ENCODE results near the gene ARMC6. TPM values are rescaled to one million over a fixed set of nuclear protein-coding genes. Genes with fewer than 3 reads are reported as not detected.

The ARMC6 gene
- total RNA-seq, 1 donor = 30.1 TPM

GRCh38 chr19:19042732-19043280 lies 9.4 kb downstream of the ARMC6 start:
- TF ChIP-seq CTCF (IDR thresholded peaks at IDR 0.05; ENCODE audit: insufficient read depth, low read length) = no peak
- DNase-seq (ENCODE audit: low read depth) = no peak
- no peak overlapping the region for H3K4me3 ChIP-seq (ENCODE audit: low read depth, low read length)

DNA sequence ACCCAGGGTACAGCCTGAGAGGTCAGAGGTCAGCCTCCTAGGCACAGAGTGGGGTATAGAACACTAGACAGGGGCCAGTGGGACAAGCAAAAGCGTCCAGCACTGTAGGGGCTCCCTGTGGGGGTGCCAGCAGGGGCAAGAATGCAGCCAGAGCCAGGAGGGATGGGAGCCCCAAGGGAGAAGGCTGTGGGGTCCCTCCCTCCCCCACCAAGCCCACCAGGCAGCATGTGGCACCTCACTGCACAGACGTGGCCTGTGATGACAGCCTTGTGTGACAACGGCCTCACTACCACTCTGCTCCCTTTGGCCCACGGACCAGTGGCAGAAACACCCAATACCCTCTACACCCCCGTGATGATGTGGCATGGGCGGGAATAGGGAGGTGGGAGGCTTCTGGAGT lies 10.1 kb downstream of the ARMC6 start:
- DNase-seq (ENCODE audit: low read depth) = no peak
- no peak overlapping the region for H3K4me3 ChIP-seq (ENCODE audit: low read depth, low read length)
- TF ChIP-seq CTCF (IDR thresholded peaks at IDR 0.05; ENCODE audit: insufficient read depth, low read length) = no peak

GRCh38 chr19:19043881-19044280 lies 10.5 kb downstream of the ARMC6 start:
- DNase-seq (ENCODE audit: low read depth) = no peak

GRCh38 chr19:19049406-19049805 lies 16.0 kb downstream of the ARMC6 start:
- no peak overlapping the region for H3K4me3 ChIP-seq (ENCODE audit: low read depth, low read length)
- no peak for DNase-seq (ENCODE audit: low read depth)
- no peak for TF ChIP-seq CTCF (IDR thresholded peaks at IDR 0.05; ENCODE audit: insufficient read depth, low read length)

More at GRCh38 chr19:19043881-19044280, 10.5 kb downstream of the ARMC6 start:
- H3K4me3 ChIP-seq (ENCODE audit: low read depth, low read length) = no peak overlapping the region
- no peak for TF ChIP-seq CTCF (IDR thresholded peaks at IDR 0.05; ENCODE audit: insufficient read depth, low read length)

DNA sequence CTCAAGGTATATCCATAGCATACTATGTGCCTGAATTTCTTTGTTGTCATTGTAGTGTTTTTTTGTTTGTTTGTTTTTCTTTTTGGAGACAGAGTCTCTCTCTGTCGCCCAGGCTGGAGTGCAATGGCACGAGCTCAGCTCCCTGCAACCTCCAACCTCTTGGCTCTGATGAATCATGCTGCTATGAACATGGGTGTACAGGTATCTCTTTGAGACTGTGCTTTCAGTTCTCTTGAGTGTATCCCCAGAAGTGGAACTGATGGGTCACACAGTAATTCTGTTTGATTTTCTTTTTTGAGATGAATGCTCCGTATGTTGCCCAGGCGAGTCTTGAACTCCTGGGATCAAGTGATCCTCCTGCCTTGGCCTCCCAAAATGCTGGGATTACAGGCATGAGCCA lies 16.7 kb downstream of the ARMC6 start:
- no peak for DNase-seq (ENCODE audit: low read depth)
- H3K4me3 ChIP-seq (ENCODE audit: low read depth, low read length) = no peak overlapping the region
- no peak for TF ChIP-seq CTCF (IDR thresholded peaks at IDR 0.05; ENCODE audit: insufficient read depth, low read length)

GRCh38 chr19:19050731-19051130 lies 17.3 kb downstream of the ARMC6 start:
- no peak for TF ChIP-seq CTCF (IDR thresholded peaks at IDR 0.05; ENCODE audit: insufficient read depth, low read length)
- DNase-seq (ENCODE audit: low read depth) = no peak
- no peak overlapping the region for H3K4me3 ChIP-seq (ENCODE audit: low read depth, low read length)

Measured in fibroblast of the aortic adventitia (primary cell).